Fibroblast of skin of right biceps (primary cell): ENCODE results near the gene RTBDN.

Experiments used
- DNase-seq: peaks from one replicate; pipeline ENCODE4 v3.0.0-alpha.2; 2013

Gene RTBDN

GRCh38 chr19:12834566-12834943, at the start of gene RTBDN:
Gene RTBDN, minus strand, starts transcription at chr19:12834579. Its CDS starts 4,600 bp downstream, at chr19:12829979.
- no peak for DNase-seq

GRCh38 chr19:12882589-12882988, 48.2 kb upstream of the RTBDN start:
- no peak for DNase-seq

GRCh38 chr19:12881172-12881808, 46.9 kb upstream of the RTBDN start, which contains the start of gene DNASE2:
Gene DNASE2, minus strand, starts transcription at chr19:12881449. Its CDS starts 74 bp downstream, at chr19:12881375.
- DNase-seq: peak; percentile 89

- DNase-seq: no peak
These were observed 46.3 kb upstream of the RTBDN start for GRCh38 chr19:12880551-12881171.

GRCh38 chr19:12875086-12875485, 40.7 kb upstream of the RTBDN start:
- DNase-seq: no peak

GRCh38 chr19:12873891-12874745, 39.7 kb upstream of the RTBDN start:
- no peak for DNase-seq

GRCh38 chr19:12872941-12873890, 38.8 kb upstream of the RTBDN start:
- peak; percentile 68 for DNase-seq

- no peak for DNase-seq
These were observed 37.9 kb upstream of the RTBDN start for GRCh38 chr19:12872255-12872654.

- no peak for DNase-seq
These were observed 37.3 kb upstream of the RTBDN start for GRCh38 chr19:12871681-12872080.

GRCh38 chr19:12868540-12869112, 34.2 kb upstream of the RTBDN start:
- peak; percentile 28 for DNase-seq

- DNase-seq: peak; percentile 61
These were observed 33.0 kb upstream of the RTBDN start for GRCh38 chr19:12867120-12868099.

GRCh38 chr19:12866416-12867119, 32.2 kb upstream of the RTBDN start:
- DNase-seq: no peak

GRCh38 chr19:12865746-12866415, 31.5 kb upstream of the RTBDN start:
- DNase-seq: no peak

GRCh38 chr19:12864721-12865715, 30.6 kb upstream of the RTBDN start:
- DNase-seq: no peak

GRCh38 chr19:12864143-12864542, 29.8 kb upstream of the RTBDN start:
- no peak for DNase-seq

- DNase-seq: no peak
These were observed 25.2 kb upstream of the RTBDN start for GRCh38 chr19:12859546-12859945.

- no peak for DNase-seq
These were observed 23.9 kb upstream of the RTBDN start for GRCh38 chr19:12858041-12858928.
